GM12878 (cell line): ENCODE results near the gene MRGPRG. TPM values are rescaled to one million over a fixed set of nuclear protein-coding genes. Genes with fewer than 3 reads are reported as not detected.

ENCODE experiments used
- ATAC-seq: fragments of 200-7000 bp; cut with Tn5 transposase; 3 replicates; pipeline ENCODE4 v1.9.1; 2020; ENCODE audit warnings: mild to moderate bottlenecking, moderate library complexity
- BruUV-seq: library from RNA; stranded (reverse); fragments of 400-500 nt; replicated peaks from 2 replicates; lab custom pipeline; 2021; lab: Mats Ljungman, UMichigan
- CTCF ChIA-PET: fragments of 300-600 bp; sonication (Branson Sonifier 250); formaldehyde crosslinking; extraction: SDS; loops from one replicate; lab custom pipeline; 2021; ENCODE audit warnings: inconsistent platforms; lab: Yijun Ruan, JAX
- POLR2A ChIA-PET: fragments of 350-600 bp; formaldehyde crosslinking; extraction: SDS; loops from one replicate; lab custom pipeline; 2021; ENCODE audit warnings: inconsistent platforms; lab: Charles Lee
- RAD21 ChIA-PET: fragments of 300-600 bp; sonication (Branson Sonifier 250); formaldehyde crosslinking; loops from one replicate; lab custom pipeline; 2023; ENCODE audit warnings: antibody characterized with exemption; ENCODE audit not compliant: unreplicated experiment; lab: Charles Lee
- SMC1A ChIA-PET: fragments of 300-600 bp; sonication (Branson Sonifier 250); formaldehyde crosslinking; loops from one replicate; lab custom pipeline; 2023; ENCODE audit not compliant: unreplicated experiment, uncharacterized antibody; lab: Charles Lee
- DNase-seq: peaks from one replicate; pipeline ENCODE4 v3.0.0-alpha.2; 2011; ENCODE audit warnings: low read depth, low spot score
- FAIRE-seq: peaks from 3 replicates; lab custom pipeline; 2011; peaks lifted over from hg19 to GRCh38; lab: Jason Lieb, UNC
- H2AFZ ChIP-seq: 2 replicates; pipeline ENCODE4 v1.6.0; 2011; ENCODE audit warnings: low read depth, low read length, control low read depth; ENCODE audit not compliant: control insufficient read depth
- H3K27ac ChIP-seq: 2 replicates; pipeline ENCODE4 v1.5.1; 2011; ENCODE audit warnings: control low read depth; ENCODE audit not compliant: control insufficient read depth, insufficient read depth
- H3K27me3 ChIP-seq, 2 experiments: replicated peaks in 1 of 2; 2 replicates each; pipeline versions ENCODE4 v1.6.0 to v1.6.1; 2011; ENCODE audit warnings: low read length in 1 of 2; ENCODE audit not compliant: control insufficient read depth in 2 of 2, insufficient read depth in 2 of 2
- H3K36me3 ChIP-seq, 2 experiments: 2 replicates each; pipeline ENCODE4 v1.5.1; 2011; ENCODE audit warnings: low read length in 1 of 2; ENCODE audit not compliant: control insufficient read depth in 2 of 2, insufficient read depth in 2 of 2
- H3K4me1 ChIP-seq: 2 replicates; pipeline ENCODE4 v1.6.1; 2011; ENCODE audit warnings: mild to moderate bottlenecking, low read length, moderate library complexity, mixed read lengths; ENCODE audit not compliant: control insufficient read depth, insufficient read depth
- H3K4me2 ChIP-seq: 2 replicates; pipeline ENCODE4 v1.6.0; 2011; ENCODE audit warnings: control low read depth; ENCODE audit not compliant: control insufficient read depth, insufficient read depth
- H3K4me3 ChIP-seq: fragments of 200-600 bp; sonication (generic); 2 replicates; pipeline ENCODE4 v1.5.1; 2016
- H3K79me2 ChIP-seq: 2 replicates; pipeline ENCODE4 v1.6.0; 2011; ENCODE audit warnings: low read length; ENCODE audit not compliant: control insufficient read depth, insufficient read depth
- H3K9ac ChIP-seq: 2 replicates; pipeline ENCODE4 v1.8.0; 2011; ENCODE audit warnings: low read length, control low read depth, mixed read lengths; ENCODE audit not compliant: control insufficient read depth, insufficient read depth
- H3K9me3 ChIP-seq: replicated peaks from 3 replicates; pipeline ENCODE4 v1.5.1; 2011; ENCODE audit warnings: mild to moderate bottlenecking, low read length; ENCODE audit not compliant: control insufficient read depth, insufficient read depth
- H4K20me1 ChIP-seq: 2 replicates; pipeline ENCODE4 v1.6.0; 2011; ENCODE audit not compliant: control insufficient read depth, insufficient read depth
- BCL11A ChIP-seq: IDR thresholded peaks from 2 replicates; pipeline ENCODE4 v1.6.1; 2011; ENCODE audit warnings: low read depth, low read length
- CBX3 ChIP-seq: fragments of 200-600 bp; sonication (generic); IDR thresholded peaks from 2 replicates; pipeline ENCODE4 v1.6.1; 2016; ENCODE audit warnings: low read depth, borderline replicate concordance
- EED ChIP-seq: sonication (generic); IDR thresholded peaks from 2 replicates; pipeline ENCODE4 v1.6.1; 2016; ENCODE audit warnings: antibody characterized with exemption, low read depth
- ETV6 ChIP-seq, 2 experiments: fragments of 450-650 bp in 1 of 2; IDR thresholded peaks in 1 of 2; conservative IDR thresholded peaks in 1 of 2; 2 replicates each; pipeline ENCODE4 v1.6.1; 2014; ENCODE audit warnings: antibody characterized with exemption in 1 of 2, borderline replicate concordance in 1 of 2, low read depth in 1 of 2, mild to moderate bottlenecking in 1 of 2, moderate library complexity in 1 of 2
- EZH2 ChIP-seq: IDR thresholded peaks from 2 replicates; pipeline ENCODE4 v1.6.1; 2012; ENCODE audit warnings: low read depth, mild to moderate bottlenecking, control low read depth, inconsistent platforms, low read length, borderline replicate concordance; ENCODE audit not compliant: control insufficient read depth
- GATAD2B ChIP-seq: fragments of 450-650 bp; conservative IDR thresholded peaks from 2 replicates; pipeline ENCODE4 v1.6.1; 2017; ENCODE audit warnings: low read depth, mild to moderate bottlenecking, moderate library complexity
- IKZF1 ChIP-seq: fragments of 450-650 bp; conservative IDR thresholded peaks from 2 replicates; pipeline ENCODE4 v1.6.1; 2017; ENCODE audit warnings: antibody characterized with exemption, mild to moderate bottlenecking
- IRF4 ChIP-seq: IDR thresholded peaks from 2 replicates; pipeline ENCODE4 v1.6.1; 2011; ENCODE audit warnings: low read depth, low read length
- KAT2A ChIP-seq: conservative IDR thresholded peaks from 2 replicates; pipeline ENCODE4 v1.6.1; 2011; ENCODE audit warnings: low read depth, low read length; ENCODE audit not compliant: control insufficient read depth
- NR2F1 ChIP-seq: fragments of 450-650 bp; conservative IDR thresholded peaks from 2 replicates; pipeline ENCODE4 v1.6.1; 2017; ENCODE audit warnings: mild to moderate bottlenecking
- NRF1 ChIP-seq: conservative IDR thresholded peaks from 2 replicates; pipeline ENCODE4 v1.6.1; 2011; ENCODE audit warnings: mild to moderate bottlenecking, low read depth, low read length, improper control_type of control experiment
- PML ChIP-seq: IDR thresholded peaks from 2 replicates; pipeline ENCODE4 v1.6.1; 2012; ENCODE audit warnings: low read length, inconsistent platforms
- RB1 ChIP-seq: fragments of 450-650 bp; formaldehyde crosslinking; IDR thresholded peaks from 2 replicates; pipeline ENCODE4 v1.6.1; 2017; ENCODE audit warnings: mild to moderate bottlenecking, borderline replicate concordance
- ZNF24 ChIP-seq: fragments of 450-650 bp; IDR thresholded peaks from 2 replicates; pipeline ENCODE4 v1.6.1; 2017; ENCODE audit warnings: antibody characterized with exemption, mild to moderate bottlenecking
- WGBS: methylation state at CpG from one replicate; pipeline ENCODE4 v1.1.6; 2016; ENCODE audit warnings: low lambda C conversion rate; ENCODE audit not compliant: insufficient replicate concordance, insufficient coverage; ENCODE audit errors: missing lambda C conversion rate; 5-methylcytosine and 5-hydroxymethylcytosine counted together
- in situ Hi-C: fragments of 300-500 bp; cut with MboI; formaldehyde crosslinking; loops from 9 replicates; pipeline ENCODE4 v1.14.3; 2018; ENCODE audit warnings: mixed read lengths
- intact Hi-C: fragments of 100-400 bp; cut with micrococcal nuclease; formaldehyde crosslinking; loops from one replicate; pipeline ENCODE4 v1.14.2; 2022; ENCODE audit not compliant: unreplicated experiment
- polyA plus RNA-seq, 11 experiments: library from polyadenylated mRNA; depleted of rRNA in 4 of 11; unstranded in 6 of 11; stranded (reverse) in 5 of 11; fragments of >200 nt; fragmentation: Nextera tagmentation in 4 of 11; fragmentation: Illumina TruSeq in 1 of 11; extraction: Ambion mirVana in 4 of 11; extraction: Trizol in 1 of 11; gene quantifications; 1 replicate in 1 of 11; 2 replicates in 10 of 11; pipeline versions ENCODE4 v1.2.1 to v1.2.3, GENCODE V29; 2011 to 2016; ENCODE audit warnings: inconsistent platforms in 2 of 11, missing spikeins in 2 of 11, low read depth in 1 of 11
- total RNA-seq, 4 experiments: library from RNA; depleted of rRNA in 3 of 4; stranded (reverse); fragments of >200 nt in 3 of 4; fragmentation: Illumina TruSeq in 1 of 4; extraction: Trizol in 1 of 4; gene quantifications; 2 replicates each; pipeline versions ENCODE4 v1.2.1 to v1.2.3, GENCODE V29; 2013 to 2021
- TF ChIP-seq, protein P1 (sequence below): IDR thresholded peaks from 2 replicates; pipeline ENCODE4 v1.6.1; 2012; ENCODE audit warnings: low read depth, low read length, improper control_type of control experiment
- TF ChIP-seq, protein P2 (sequence below): fragments of 450-650 bp; IDR thresholded peaks from 2 replicates; pipeline ENCODE4 v1.6.1; 2017; ENCODE audit warnings: low read depth, mild to moderate bottlenecking, moderate library complexity
- TF ChIP-seq, protein P3 (sequence below): IDR thresholded peaks from 2 replicates; pipeline ENCODE4 v1.6.1; 2012; ENCODE audit warnings: mild to moderate bottlenecking, low read depth, low read length

The MRGPRG gene
- total and polyA plus RNA-seq, 10 of the 15 experiments (the other 5 are each of a cell fraction or from before 2014, with no cell fraction given) = not detected

DNA sequence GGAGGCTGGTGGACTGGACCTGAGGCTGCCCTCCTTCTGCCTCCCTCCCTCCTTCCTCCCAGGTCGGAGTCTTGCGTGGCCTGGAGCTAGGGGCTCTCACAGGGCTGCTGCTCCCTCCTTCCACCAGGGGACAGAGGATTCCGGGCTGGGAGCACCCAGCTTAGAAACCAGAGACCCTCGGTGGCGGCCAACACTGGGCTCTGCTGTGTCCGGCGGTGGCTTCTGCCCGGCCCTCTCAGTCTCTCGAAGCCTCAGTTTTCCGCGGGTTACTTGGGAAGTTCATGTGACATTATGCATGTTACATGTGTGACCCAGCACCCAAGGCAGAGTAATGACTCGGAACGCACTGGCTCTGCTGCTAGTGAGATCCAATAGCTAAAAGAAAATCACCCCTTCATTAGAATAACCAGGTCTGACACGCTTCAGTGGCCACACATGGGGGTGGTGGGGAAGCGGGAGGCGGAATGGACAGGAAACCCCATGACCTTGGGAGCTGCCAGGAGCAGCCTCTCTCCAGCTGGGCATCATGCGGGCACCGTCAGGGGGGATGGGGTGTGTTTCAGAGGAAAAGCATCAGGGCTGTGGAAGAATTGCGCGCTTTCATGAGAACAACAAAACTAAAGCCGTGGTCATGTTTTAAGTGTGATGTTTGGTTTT, 5.9 kb upstream of the MRGPRG start:
- Histone ChIP-seq H3K27me3 (no peaks in the 10 kb centered on the region; a peak in 2 of 4 replicates), H2AFZ (no peak overlapping the region), H3K79me2 (no peaks in the 10 kb centered on the region), H3K4me2 (no peak overlapping the region), H3K4me3 (no peak overlapping the region), H3K36me3 (no peaks in the 10 kb centered on the region), H3K9ac (no peak overlapping the region), H3K4me1 (no peaks in the 10 kb centered on the region), H3K27ac (no peak overlapping the region), H3K9me3 (no peaks in the 10 kb centered on the region), H4K20me1 (no peaks in the 10 kb centered on the region)
- FAIRE-seq (no peak), ATAC-seq (no peak), DNase-seq (no peak)
- RAD21 ChIA-PET = no interaction called here
- SMC1A ChIA-PET = no interaction called here
- 53% methylated on average over 21 of the region's 21 CpGs for WGBS
- POLR2A ChIA-PET = no interaction called here
- CTCF ChIA-PET = interaction anchor here (1.5 kb wide), 1 partner anchor 133 kb away, joined by 3 read pairs; no protein-coding TSS in a partner anchor
- in situ Hi-C loops = no loop called here
- no TSS peak for BruUV-seq
- intact Hi-C loops = no loop called here
- TF ChIP-seq KAT2A (no peak), RB1 (no peak), NR2F1 (no peak), IRF4 (no peak), CBX3 (no peak), IKZF1 (no peak), NRF1 (no peak), EED (no peak), ETV6 (conservative IDR thresholded peaks at IDR 0.05 in 1 of 2, IDR thresholded peaks at IDR 0.05 in 1 of 2; ENCODE audit: borderline replicate concordance in 1 of 2, low read depth in 1 of 2) (no peak), BCL11A (no peak), GATAD2B (no peak), ZNF24 (no peak), EZH2 (no peak), PML (no peak)
- TF ChIP-seq, protein P1, sequence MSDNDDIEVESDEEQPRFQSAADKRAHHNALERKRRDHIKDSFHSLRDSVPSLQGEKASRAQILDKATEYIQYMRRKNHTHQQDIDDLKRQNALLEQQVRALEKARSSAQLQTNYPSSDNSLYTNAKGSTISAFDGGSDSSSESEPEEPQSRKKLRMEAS = no peak
- TF ChIP-seq, protein P2, sequence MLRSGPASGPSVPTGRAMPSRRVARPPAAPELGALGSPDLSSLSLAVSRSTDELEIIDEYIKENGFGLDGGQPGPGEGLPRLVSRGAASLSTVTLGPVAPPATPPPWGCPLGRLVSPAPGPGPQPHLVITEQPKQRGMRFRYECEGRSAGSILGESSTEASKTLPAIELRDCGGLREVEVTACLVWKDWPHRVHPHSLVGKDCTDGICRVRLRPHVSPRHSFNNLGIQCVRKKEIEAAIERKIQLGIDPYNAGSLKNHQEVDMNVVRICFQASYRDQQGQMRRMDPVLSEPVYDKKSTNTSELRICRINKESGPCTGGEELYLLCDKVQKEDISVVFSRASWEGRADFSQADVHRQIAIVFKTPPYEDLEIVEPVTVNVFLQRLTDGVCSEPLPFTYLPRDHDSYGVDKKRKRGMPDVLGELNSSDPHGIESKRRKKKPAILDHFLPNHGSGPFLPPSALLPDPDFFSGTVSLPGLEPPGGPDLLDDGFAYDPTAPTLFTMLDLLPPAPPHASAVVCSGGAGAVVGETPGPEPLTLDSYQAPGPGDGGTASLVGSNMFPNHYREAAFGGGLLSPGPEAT = no peak
- TF ChIP-seq, protein P3, sequence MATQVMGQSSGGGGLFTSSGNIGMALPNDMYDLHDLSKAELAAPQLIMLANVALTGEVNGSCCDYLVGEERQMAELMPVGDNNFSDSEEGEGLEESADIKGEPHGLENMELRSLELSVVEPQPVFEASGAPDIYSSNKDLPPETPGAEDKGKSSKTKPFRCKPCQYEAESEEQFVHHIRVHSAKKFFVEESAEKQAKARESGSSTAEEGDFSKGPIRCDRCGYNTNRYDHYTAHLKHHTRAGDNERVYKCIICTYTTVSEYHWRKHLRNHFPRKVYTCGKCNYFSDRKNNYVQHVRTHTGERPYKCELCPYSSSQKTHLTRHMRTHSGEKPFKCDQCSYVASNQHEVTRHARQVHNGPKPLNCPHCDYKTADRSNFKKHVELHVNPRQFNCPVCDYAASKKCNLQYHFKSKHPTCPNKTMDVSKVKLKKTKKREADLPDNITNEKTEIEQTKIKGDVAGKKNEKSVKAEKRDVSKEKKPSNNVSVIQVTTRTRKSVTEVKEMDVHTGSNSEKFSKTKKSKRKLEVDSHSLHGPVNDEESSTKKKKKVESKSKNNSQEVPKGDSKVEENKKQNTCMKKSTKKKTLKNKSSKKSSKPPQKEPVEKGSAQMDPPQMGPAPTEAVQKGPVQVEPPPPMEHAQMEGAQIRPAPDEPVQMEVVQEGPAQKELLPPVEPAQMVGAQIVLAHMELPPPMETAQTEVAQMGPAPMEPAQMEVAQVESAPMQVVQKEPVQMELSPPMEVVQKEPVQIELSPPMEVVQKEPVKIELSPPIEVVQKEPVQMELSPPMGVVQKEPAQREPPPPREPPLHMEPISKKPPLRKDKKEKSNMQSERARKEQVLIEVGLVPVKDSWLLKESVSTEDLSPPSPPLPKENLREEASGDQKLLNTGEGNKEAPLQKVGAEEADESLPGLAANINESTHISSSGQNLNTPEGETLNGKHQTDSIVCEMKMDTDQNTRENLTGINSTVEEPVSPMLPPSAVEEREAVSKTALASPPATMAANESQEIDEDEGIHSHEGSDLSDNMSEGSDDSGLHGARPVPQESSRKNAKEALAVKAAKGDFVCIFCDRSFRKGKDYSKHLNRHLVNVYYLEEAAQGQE = no peak
